Skin of body (tissue), 2 donors: ENCODE results near the gene UFC1. TPM values are rescaled to one million over a fixed set of nuclear protein-coding genes. Genes with fewer than 3 reads are reported as not detected.
"Not testable (repeated sequence)": the region's sequence is repeated elsewhere in the genome, so short reads cannot be mapped to it uniquely, and the experiment has no call there.

Experiments used
- DNase-seq: peaks from one replicate; lab custom pipeline; 2025; lab: John Stamatoyannopoulos, UW
- total RNA-seq: library from RNA; depleted of rRNA; stranded (reverse); fragments of >200 nt; gene quantifications from one replicate; pipeline ENCODE4 v1.2.3, GENCODE V29; 2014

The UFC1 gene
- total RNA-seq: 74.5 TPM

GRCh38 chr1:161153682-161154337 lies at the start of gene UFC1:
Gene UFC1 (plus strand): TSS chr1:161153978. CDS start chr1:161153998, 20 bp downstream.
- peak; percentile 89 for DNase-seq

GRCh38 chr1:161106431-161106830 lies 47.3 kb upstream of the UFC1 start:
- DNase-seq: no peak

GRCh38 chr1:161111117-161111516 lies 42.7 kb upstream of the UFC1 start:
- no peak for DNase-seq

- DNase-seq: no peak
These were observed 42.3 kb upstream of the UFC1 start for GRCh38 chr1:161111527-161111926.

GRCh38 chr1:161113915-161114314 lies 39.9 kb upstream of the UFC1 start:
- DNase-seq: no peak

- no peak for DNase-seq
These were observed 39.2 kb upstream of the UFC1 start for GRCh38 chr1:161114556-161114955.

- DNase-seq: no peak
These were observed 38.6 kb upstream of the UFC1 start for GRCh38 chr1:161115132-161115711.

- DNase-seq: not testable (repeated sequence)
These were observed 37.8 kb upstream of the UFC1 start for GRCh38 chr1:161115961-161116360.

GRCh38 chr1:161117759-161118581 lies 35.8 kb upstream of the UFC1 start, which contains the start of the genes NIT1 and PFDN2:
Gene NIT1 (plus strand): TSS chr1:161118105. CDS start chr1:161118177, 72 bp downstream.
Gene PFDN2 (minus strand): TSS chr1:161118037. CDS start chr1:161118026, 11 bp downstream.
- DNase-seq: peak; percentile 85

- DNase-seq: peak; percentile 42
These were observed 34.5 kb upstream of the UFC1 start for GRCh38 chr1:161119092-161119903.

- DNase-seq: no peak
These were observed 32.6 kb upstream of the UFC1 start for GRCh38 chr1:161121042-161121650.

GRCh38 chr1:161121834-161122233 lies 31.9 kb upstream of the UFC1 start:
- no peak for DNase-seq

GRCh38 chr1:161122967-161123366 lies 30.8 kb upstream of the UFC1 start:
- no peak for DNase-seq

- no peak for DNase-seq
These were observed 26.1 kb upstream of the UFC1 start for GRCh38 chr1:161127649-161128048.

- DNase-seq: no peak
These were observed 25.0 kb upstream of the UFC1 start for GRCh38 chr1:161128591-161129420.

- no peak for DNase-seq
These were observed 23.5 kb upstream of the UFC1 start for GRCh38 chr1:161130266-161130665.

- no peak for DNase-seq
These were observed 22.0 kb upstream of the UFC1 start for GRCh38 chr1:161131523-161132409.

- DNase-seq: peak; percentile 97
These were observed 21.2 kb upstream of the UFC1 start, which contains the start of gene DEDD for GRCh38 chr1:161132410-161133219. Gene DEDD (minus strand): TSS chr1:161132667. CDS start chr1:161124462, 8,205 bp downstream.
